ENCODE results near the gene NACC1. TPM values are rescaled to one million over a fixed set of nuclear protein-coding genes. Genes with fewer than 3 reads are reported as not detected.

NACC1 gene
- total RNA-seq, 1 experiment from 2014 or later: 133 TPM

DNA sequence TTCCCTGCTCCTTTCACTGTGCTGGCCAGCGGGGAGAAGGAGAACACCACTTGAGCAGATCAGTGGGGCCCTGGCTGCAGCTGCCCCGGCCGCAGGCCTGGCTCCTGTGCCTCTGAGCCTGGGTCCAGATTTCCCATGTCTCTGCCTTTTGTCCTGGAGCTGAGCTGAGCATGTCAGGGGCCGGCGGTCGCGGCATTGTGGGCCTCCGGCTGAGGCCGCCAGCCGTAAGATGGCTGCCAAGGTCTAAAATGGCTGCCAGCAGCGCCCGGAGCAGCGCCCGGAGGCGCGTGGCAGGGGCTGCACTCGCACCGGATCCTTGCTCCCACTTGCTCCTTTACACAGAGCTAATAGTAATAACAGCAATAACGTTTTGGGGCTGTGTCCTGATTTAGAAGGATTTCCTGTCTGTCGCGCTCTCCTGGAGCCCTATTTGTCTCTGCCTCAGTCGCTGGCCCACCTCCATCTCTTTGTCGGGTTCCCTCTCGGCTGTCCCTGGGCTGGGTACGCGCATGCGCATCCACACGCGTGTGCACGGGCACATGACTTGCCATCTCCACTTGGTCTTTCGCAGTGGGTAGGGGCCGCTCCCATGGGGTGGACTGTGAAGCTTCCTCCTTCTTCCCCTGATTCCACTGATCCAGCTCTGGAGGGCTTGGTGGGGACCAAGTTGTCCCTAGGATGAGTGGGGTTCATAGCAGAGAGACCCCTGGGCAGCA is 47.5 kb upstream of the NACC1 start:
- intact Hi-C loops (cut with micrococcal nuclease; ENCODE audit: unreplicated experiment): no loop called here
- Histone ChIP-seq H3K36me3 (ENCODE audit: low read depth) (no peaks in the 10 kb centered on the region), H3K4me3 (no peak overlapping the region), H3K4me1 (replicated peaks; ENCODE audit: insufficient read depth) (no peaks in the 10 kb centered on the region), H3K4me2 (no peak overlapping the region), H3F3A (ENCODE audit: insufficient read depth, low read depth) (no peaks in the 10 kb centered on the region), H3K27me3 (ENCODE audit: insufficient read depth, low read depth) (peaks cover 55% of the 10 kb centered on the region; the same call in 1 of the 2 replicates), H3K79me2 (ENCODE audit: low read depth) (no peaks in the 10 kb centered on the region), H3K27ac (no peak overlapping the region), H2AFZ (no peak overlapping the region), H4K20me1 (ENCODE audit: insufficient read depth) (no peaks in the 10 kb centered on the region), H3K9me3 (ENCODE audit: insufficient read depth, low read depth) (no peaks in the 10 kb centered on the region), H3K9me2 (ENCODE audit: insufficient read depth) (no peaks in the 10 kb centered on the region)
- BruUV-seq (replicated peaks): no TSS peak
- TF ChIP-seq EZH2 (IDR thresholded peaks at IDR 0.05; ENCODE audit: low read depth): no peak
- TF ChIP-seq, protein P1, sequence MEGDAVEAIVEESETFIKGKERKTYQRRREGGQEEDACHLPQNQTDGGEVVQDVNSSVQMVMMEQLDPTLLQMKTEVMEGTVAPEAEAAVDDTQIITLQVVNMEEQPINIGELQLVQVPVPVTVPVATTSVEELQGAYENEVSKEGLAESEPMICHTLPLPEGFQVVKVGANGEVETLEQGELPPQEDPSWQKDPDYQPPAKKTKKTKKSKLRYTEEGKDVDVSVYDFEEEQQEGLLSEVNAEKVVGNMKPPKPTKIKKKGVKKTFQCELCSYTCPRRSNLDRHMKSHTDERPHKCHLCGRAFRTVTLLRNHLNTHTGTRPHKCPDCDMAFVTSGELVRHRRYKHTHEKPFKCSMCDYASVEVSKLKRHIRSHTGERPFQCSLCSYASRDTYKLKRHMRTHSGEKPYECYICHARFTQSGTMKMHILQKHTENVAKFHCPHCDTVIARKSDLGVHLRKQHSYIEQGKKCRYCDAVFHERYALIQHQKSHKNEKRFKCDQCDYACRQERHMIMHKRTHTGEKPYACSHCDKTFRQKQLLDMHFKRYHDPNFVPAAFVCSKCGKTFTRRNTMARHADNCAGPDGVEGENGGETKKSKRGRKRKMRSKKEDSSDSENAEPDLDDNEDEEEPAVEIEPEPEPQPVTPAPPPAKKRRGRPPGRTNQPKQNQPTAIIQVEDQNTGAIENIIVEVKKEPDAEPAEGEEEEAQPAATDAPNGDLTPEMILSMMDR (conservative IDR thresholded peaks at IDR 0.05): no peak
- CTCF ChIA-PET: interaction anchor here (1.2 kb wide), 1 partner anchor 9 kb away, joined by 5 read pairs; no protein-coding TSS in a partner anchor
- DNase-seq: no peak
- POLR2A ChIA-PET (ENCODE audit: unreplicated experiment): no interaction called here

DNA sequence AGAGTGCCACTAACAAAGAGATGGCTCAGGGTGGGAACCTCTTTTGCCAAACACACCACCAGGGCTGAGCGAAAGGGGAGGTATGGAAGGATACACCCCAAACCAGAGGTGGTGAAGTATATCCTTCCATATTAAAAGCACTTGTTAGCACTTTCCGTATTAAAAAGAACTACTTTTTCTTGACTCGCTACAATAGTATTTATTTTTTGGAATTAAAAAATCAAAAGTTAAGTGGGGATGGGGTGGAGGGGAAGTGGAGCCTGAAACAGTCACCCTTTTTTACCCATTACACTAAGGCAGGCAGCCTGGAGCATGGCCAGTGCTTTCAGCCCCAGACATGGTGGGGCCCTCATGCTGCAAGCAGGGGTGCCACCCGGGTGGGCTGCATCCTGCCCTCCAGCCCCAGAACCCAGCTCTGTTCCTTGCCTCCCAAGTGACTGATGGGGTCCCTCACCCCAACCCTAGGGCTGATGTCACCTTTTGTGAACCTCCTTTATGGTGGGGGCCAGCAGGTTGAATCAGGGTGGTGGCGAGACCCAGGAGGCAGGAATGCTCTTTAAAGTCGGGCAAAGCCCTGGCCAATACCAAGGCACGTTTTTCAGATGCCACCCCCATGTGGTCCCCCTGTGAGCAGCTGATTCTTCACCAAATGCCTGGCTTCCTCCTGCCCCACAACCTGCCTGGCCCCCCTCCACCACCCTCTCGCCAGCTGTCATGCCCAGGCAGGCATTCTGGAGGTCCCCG is 46.4 kb upstream of the NACC1 start:
- no peak overlapping the region for H3K27ac ChIP-seq
- no peak overlapping the region for H3K4me3 ChIP-seq
- no peak overlapping the region for H3K4me2 ChIP-seq
- no peak overlapping the region for H2AFZ ChIP-seq
- POLR2A ChIA-PET (ENCODE audit: unreplicated experiment): no interaction called here
- H4K20me1 ChIP-seq (ENCODE audit: insufficient read depth): no peaks in the 10 kb centered on the region
- H3K9me3 ChIP-seq (ENCODE audit: insufficient read depth, low read depth): no peaks in the 10 kb centered on the region
- BruUV-seq (replicated peaks): no TSS peak
- no peak for DNase-seq
- CTCF ChIA-PET: no interaction called here
- peaks cover 55% of the 10 kb centered on the region; the same call in 1 of the 2 replicates for H3K27me3 ChIP-seq (ENCODE audit: insufficient read depth, low read depth)
- H3K4me1 ChIP-seq (replicated peaks; ENCODE audit: insufficient read depth): no peaks in the 10 kb centered on the region
- no peaks in the 10 kb centered on the region for H3K79me2 ChIP-seq (ENCODE audit: low read depth)
- H3F3A ChIP-seq (ENCODE audit: insufficient read depth, low read depth): no peaks in the 10 kb centered on the region
- H3K9me2 ChIP-seq (ENCODE audit: insufficient read depth): no peaks in the 10 kb centered on the region
- no peaks in the 10 kb centered on the region for H3K36me3 ChIP-seq (ENCODE audit: low read depth)
- TF ChIP-seq, protein P1 (conservative IDR thresholded peaks at IDR 0.05): no peak
- TF ChIP-seq EZH2 (IDR thresholded peaks at IDR 0.05; ENCODE audit: low read depth): no peak
- intact Hi-C loops (cut with micrococcal nuclease; ENCODE audit: unreplicated experiment): no loop called here

DNA sequence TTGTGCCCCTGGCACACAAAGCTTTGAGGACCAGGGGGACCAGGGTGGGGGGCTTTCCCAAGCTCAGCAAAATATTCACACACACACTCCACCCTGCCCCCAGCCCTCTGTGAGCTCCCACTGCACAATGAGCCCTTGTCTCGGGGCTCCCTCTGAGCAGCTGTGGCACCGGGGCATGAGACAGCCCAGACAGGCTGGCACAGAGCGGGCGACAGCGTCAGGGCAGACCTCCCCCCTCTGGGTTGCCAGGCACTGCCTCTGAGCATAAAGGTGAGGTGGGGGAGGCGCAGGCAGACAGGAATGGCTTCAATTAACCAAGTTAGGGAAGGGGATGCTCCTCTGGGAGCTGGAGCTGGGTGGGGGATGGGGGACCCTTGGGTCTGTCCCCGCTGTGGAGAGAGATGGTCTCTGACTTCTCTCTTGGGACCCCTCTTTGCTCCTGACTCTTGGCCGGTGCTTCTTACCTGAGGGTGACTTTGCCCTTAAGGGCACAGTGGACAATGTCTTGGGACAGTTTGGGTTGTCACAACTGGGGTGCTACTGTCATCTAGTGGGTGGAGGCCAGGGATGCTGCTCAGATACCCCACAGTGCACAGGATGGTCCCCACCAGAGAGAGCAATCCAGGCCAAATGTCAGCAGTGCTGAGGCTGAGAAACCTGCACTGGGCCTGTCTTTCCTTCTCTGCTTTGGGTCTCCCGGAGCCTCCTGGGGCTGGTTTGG is 45.7 kb upstream of the NACC1 start:
- TF ChIP-seq EZH2 (IDR thresholded peaks at IDR 0.05; ENCODE audit: low read depth): no peak
- TF ChIP-seq, protein P1 (conservative IDR thresholded peaks at IDR 0.05): no peak
- Histone ChIP-seq H3K4me2 (no peak overlapping the region), H3K9me2 (ENCODE audit: insufficient read depth) (no peaks in the 10 kb centered on the region), H3F3A (ENCODE audit: insufficient read depth, low read depth) (no peaks in the 10 kb centered on the region), H3K27ac (no peak overlapping the region), H3K79me2 (ENCODE audit: low read depth) (no peaks in the 10 kb centered on the region), H2AFZ (no peak overlapping the region), H3K4me3 (no peak overlapping the region), H3K27me3 (ENCODE audit: insufficient read depth, low read depth) (peaks cover 49% of the 10 kb centered on the region; the same call in 1 of the 2 replicates), H4K20me1 (ENCODE audit: insufficient read depth) (no peaks in the 10 kb centered on the region), H3K4me1 (replicated peaks; ENCODE audit: insufficient read depth) (no peaks in the 10 kb centered on the region), H3K36me3 (ENCODE audit: low read depth) (no peaks in the 10 kb centered on the region), H3K9me3 (ENCODE audit: insufficient read depth, low read depth) (no peaks in the 10 kb centered on the region)
- DNase-seq: no peak
- intact Hi-C loops (cut with micrococcal nuclease; ENCODE audit: unreplicated experiment): no loop called here
- BruUV-seq (replicated peaks): no TSS peak
- ChIA-PET POLR2A (ENCODE audit: unreplicated experiment) (no interaction called here), CTCF (no interaction called here)
